H9 (cell line): ENCODE data around the gene TMEM135. TPM values are rescaled to one million over a fixed set of nuclear protein-coding genes. Genes with fewer than 3 reads are reported as not detected.

Source experiments
- DNase-seq: peaks from one replicate; pipeline ENCODE4 v3.0.0-alpha.2; 2017
- H2AFZ ChIP-seq: one replicate; pipeline ENCODE4 v1.6.1; 2013; ENCODE audit warnings: mild to moderate bottlenecking, low read length, control low read depth, moderate library complexity
- H2AK5ac ChIP-seq: 2 replicates; pipeline ENCODE4 v1.6.1; 2013; ENCODE audit warnings: low read length, control low read depth, mixed read lengths; ENCODE audit not compliant: insufficient read length
- H2BK120ac ChIP-seq: one replicate; pipeline ENCODE4 v1.6.1; 2013; ENCODE audit warnings: low read depth, mild to moderate bottlenecking, low read length, control low read depth, inconsistent platforms; ENCODE audit not compliant: poor library complexity, severe bottlenecking
- H2BK12ac ChIP-seq: 2 replicates; pipeline ENCODE4 v1.6.1; 2013; ENCODE audit warnings: low read length, control low read depth, mixed read lengths, low read depth; ENCODE audit not compliant: insufficient read length
- H2BK15ac ChIP-seq: 2 replicates; pipeline ENCODE4 v1.6.1; 2013; ENCODE audit warnings: low read depth, low read length, control low read depth
- H2BK20ac ChIP-seq: one replicate; pipeline ENCODE4 v1.6.1; 2013; ENCODE audit warnings: low read depth, mild to moderate bottlenecking, low read length, control low read depth, inconsistent platforms; ENCODE audit not compliant: poor library complexity, severe bottlenecking
- H2BK5ac ChIP-seq: 2 replicates; pipeline ENCODE4 v1.6.1; 2013; ENCODE audit warnings: low read length, control low read depth, mixed read lengths; ENCODE audit not compliant: insufficient read length
- H3K14ac ChIP-seq: 2 replicates; pipeline ENCODE4 v1.6.1; 2013; ENCODE audit warnings: low read length, control low read depth; ENCODE audit not compliant: insufficient read depth
- H3K18ac ChIP-seq: 2 replicates; pipeline ENCODE4 v1.6.1; 2013; ENCODE audit warnings: low read depth, mild to moderate bottlenecking, mixed read lengths, low read length, control low read depth; ENCODE audit not compliant: insufficient read length
- H3K23ac ChIP-seq: 2 replicates; pipeline ENCODE4 v1.6.1; 2013; ENCODE audit warnings: low read length, control low read depth, mixed read lengths, low read depth; ENCODE audit not compliant: insufficient read length
- H3K23me2 ChIP-seq: 2 replicates; pipeline ENCODE4 v1.6.1; 2013; ENCODE audit warnings: low read depth, mild to moderate bottlenecking, mixed read lengths, low read length, control low read depth; ENCODE audit not compliant: insufficient read length, poor library complexity, severe bottlenecking
- H3K27ac ChIP-seq: 2 replicates; pipeline ENCODE4 v1.5.1; 2013; ENCODE audit warnings: low read length, control low read depth, mixed read lengths, low read depth; ENCODE audit not compliant: insufficient read length
- H3K27me3 ChIP-seq: 2 replicates; pipeline ENCODE4 v1.6.1; 2013; ENCODE audit warnings: low read length, control low read depth, inconsistent platforms; ENCODE audit not compliant: insufficient read depth
- H3K4ac ChIP-seq: 2 replicates; pipeline ENCODE4 v1.6.1; 2013; ENCODE audit warnings: low read depth, mild to moderate bottlenecking, control low read depth, inconsistent platforms, low read length, moderate library complexity
- H3K4me1 ChIP-seq: 2 replicates; pipeline ENCODE4 v1.6.1; 2013; ENCODE audit warnings: low read length, control low read depth, inconsistent platforms; ENCODE audit not compliant: insufficient read depth
- H3K4me2 ChIP-seq: 2 replicates; pipeline ENCODE4 v1.6.1; 2013; ENCODE audit warnings: low read length, control low read depth, mixed read lengths; ENCODE audit not compliant: insufficient read length, insufficient read depth
- H3K56ac ChIP-seq: 2 replicates; pipeline ENCODE4 v1.6.1; 2013; ENCODE audit warnings: low read depth, mild to moderate bottlenecking, mixed read lengths, low read length, control low read depth; ENCODE audit not compliant: insufficient read length
- H3K79me1 ChIP-seq: 2 replicates; pipeline ENCODE4 v1.6.1; 2013; ENCODE audit warnings: low read depth, mild to moderate bottlenecking, moderate library complexity, low read length, control low read depth, inconsistent platforms; ENCODE audit not compliant: insufficient read depth, poor library complexity, severe bottlenecking
- H3K79me2 ChIP-seq: 2 replicates; pipeline ENCODE4 v1.6.1; 2013; ENCODE audit warnings: low read length, control low read depth, inconsistent platforms; ENCODE audit not compliant: insufficient read depth
- H3K9ac ChIP-seq: 2 replicates; pipeline ENCODE4 v1.6.1; 2013; ENCODE audit warnings: low read length, control low read depth, mixed read lengths; ENCODE audit not compliant: insufficient read length; ENCODE audit errors: extremely low read depth
- H3K9me3 ChIP-seq: one replicate; pipeline ENCODE4 v1.6.1; 2013; ENCODE audit warnings: low read depth, low read length, inconsistent platforms; ENCODE audit not compliant: control insufficient read depth
- H3T11ph ChIP-seq: one replicate; pipeline ENCODE4 v1.6.1; 2013; ENCODE audit warnings: mild to moderate bottlenecking, low read length, control low read depth, inconsistent platforms
- H4K20me1 ChIP-seq: one replicate; pipeline ENCODE4 v1.6.1; 2013; ENCODE audit not compliant: control insufficient read depth, insufficient read length, insufficient read depth
- H4K5ac ChIP-seq: 2 replicates; pipeline ENCODE4 v1.6.1; 2013; ENCODE audit warnings: low read depth, mild to moderate bottlenecking, mixed read lengths, low read length, control low read depth; ENCODE audit not compliant: insufficient read length
- H4K8ac ChIP-seq: replicated peaks from 2 replicates; pipeline ENCODE4 v1.6.1; 2013; ENCODE audit warnings: low read length, control low read depth, mixed read lengths, low read depth; ENCODE audit not compliant: insufficient read length
- H4K91ac ChIP-seq: 2 replicates; pipeline ENCODE4 v1.6.1; 2013; ENCODE audit warnings: low read depth, mild to moderate bottlenecking, moderate library complexity, mixed read lengths, low read length, control low read depth; ENCODE audit not compliant: insufficient read length
- H3K27ac Mint-ChIP-seq, 3 experiments: 2 replicates in 2 of 3; 3 replicates in 1 of 3; pipeline ENCODE4 v1.8.0; 2020 to 2021; ENCODE audit warnings: mixed read lengths in 3 of 3, mild to moderate bottlenecking in 1 of 3, moderate library complexity in 1 of 3
- H3K27me3 Mint-ChIP-seq: 2 replicates; pipeline ENCODE4 v1.8.0; 2021; ENCODE audit warnings: low read depth, mild to moderate bottlenecking, moderate library complexity, mixed read lengths
- H3K36me3 Mint-ChIP-seq, 3 experiments: 2 replicates in 2 of 3; 3 replicates in 1 of 3; pipeline ENCODE4 v1.8.0; 2020 to 2021; ENCODE audit warnings: low read depth in 3 of 3, mixed read lengths in 3 of 3; ENCODE audit not compliant: insufficient read depth in 1 of 3
- H3K4me1 Mint-ChIP-seq, 2 experiments: 2 replicates each; pipeline ENCODE4 v1.8.0; 2020; ENCODE audit warnings: mixed read lengths in 2 of 2
- H3K4me3 Mint-ChIP-seq, 2 experiments: 2 replicates in 1 of 2; 3 replicates in 1 of 2; pipeline ENCODE4 v1.8.0; 2020 to 2021; ENCODE audit warnings: mild to moderate bottlenecking in 2 of 2, mixed read lengths in 2 of 2, moderate library complexity in 1 of 2
- H3K9me3 Mint-ChIP-seq, 2 experiments: 2 replicates in 1 of 2; 3 replicates in 1 of 2; pipeline ENCODE4 v1.8.0; 2020; ENCODE audit warnings: mild to moderate bottlenecking in 2 of 2, mixed read lengths in 2 of 2, moderate library complexity in 1 of 2
- WGBS: extraction: QIAGEN DNeasy Blood & Tissue Kit; methylation state at CpG from one replicate; pipeline ENCODE4 v1.1.7; 2013; ENCODE audit warnings: missing lambda C conversion rate, low lambda C conversion rate, mixed read lengths; ENCODE audit not compliant: insufficient read length; ENCODE audit errors: extremely low coverage; 5-methylcytosine and 5-hydroxymethylcytosine counted together
- total RNA-seq: library from RNA; stranded (reverse); gene quantifications from 2 replicates; pipeline ENCODE4 v1.2.1, GENCODE V29; 2021
- TF ChIP-seq, protein P1 (sequence below): fragments of 200-600 bp; sonication (generic); conservative IDR thresholded peaks from 3 replicates; pipeline ENCODE4 v1.8.0; 2021; ENCODE audit warnings: antibody characterized with exemption, mild to moderate bottlenecking

Gene TMEM135
- total RNA-seq, 1 experiment from 2014 or later: 25.2 TPM

DNA sequence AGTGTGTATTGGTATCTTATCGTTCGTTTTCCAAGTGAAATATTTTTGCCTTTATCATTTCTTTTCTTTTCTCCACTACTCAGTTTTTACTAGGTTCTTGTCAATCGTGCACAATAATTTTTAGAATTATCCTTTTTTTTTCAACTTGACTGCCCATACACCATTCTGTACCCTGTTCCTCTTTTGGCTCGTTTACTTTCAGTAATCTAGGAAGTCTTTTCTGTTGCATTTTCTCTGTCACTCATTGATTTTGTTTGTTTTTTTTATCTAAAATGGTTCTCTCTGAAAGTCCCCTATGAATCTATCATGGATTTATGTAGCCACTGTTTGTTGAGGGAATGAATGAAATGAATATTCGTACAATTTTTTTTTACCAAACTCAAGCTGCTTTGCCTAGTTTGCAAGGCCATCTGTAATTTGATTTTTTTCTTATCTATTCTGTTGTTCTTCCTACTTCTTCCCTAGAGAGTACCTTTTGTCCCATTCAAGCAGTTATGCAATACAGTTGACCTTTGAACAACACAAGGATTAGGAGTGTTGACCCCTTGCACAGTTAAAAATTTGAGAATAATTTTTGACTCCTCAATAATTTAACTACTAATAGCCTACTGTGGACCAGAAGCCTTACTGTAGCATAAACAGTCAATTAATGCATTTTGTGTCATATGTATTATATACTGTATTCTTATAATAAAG, 166.3 kb downstream of the TMEM135 start:
- Histone ChIP-seq H4K91ac (no peak overlapping the region), H3K9me3 (no peaks in the 10 kb centered on the region), H3K4me1 (no peaks in the 10 kb centered on the region), H3K27ac (no peak overlapping the region), H2BK120ac (no peak overlapping the region), H2BK15ac (no peak overlapping the region), H4K8ac (no peak overlapping the region), H3K4ac (no peak overlapping the region), H3K9ac (no peak overlapping the region), H2AK5ac (no peak overlapping the region), H3T11ph (no peak overlapping the region), H3K79me1 (no peaks in the 10 kb centered on the region), H3K79me2 (no peaks in the 10 kb centered on the region), H4K20me1 (no peaks in the 10 kb centered on the region), H2BK12ac (no peak overlapping the region), H3K14ac (no peak overlapping the region), H2BK5ac (no peak overlapping the region), H2BK20ac (no peak overlapping the region), H4K5ac (no peak overlapping the region), H3K18ac (no peak overlapping the region), H3K27me3 (no peaks in the 10 kb centered on the region), H3K23me2 (no peaks in the 10 kb centered on the region), H3K56ac (no peak overlapping the region), H2AFZ (no peak overlapping the region), H3K23ac (no peak overlapping the region), H3K4me2 (no peak overlapping the region)
- DNase-seq: no peak
- no peaks in the 10 kb centered on the region for H3K4me1 Mint-ChIP-seq
- no peak overlapping the region for H3K4me3 Mint-ChIP-seq
- no peak overlapping the region for H3K27ac Mint-ChIP-seq
- H3K36me3 Mint-ChIP-seq: peaks cover 0 to 4% (median 3%) of the 10 kb centered on the region in 3 experiments; a peak in 1 of 7 replicates
- no CpG with 5 or more reads among the region's 5 CpGs for WGBS
- H3K27me3 Mint-ChIP-seq: no peaks in the 10 kb centered on the region
- TF ChIP-seq, protein P1, sequence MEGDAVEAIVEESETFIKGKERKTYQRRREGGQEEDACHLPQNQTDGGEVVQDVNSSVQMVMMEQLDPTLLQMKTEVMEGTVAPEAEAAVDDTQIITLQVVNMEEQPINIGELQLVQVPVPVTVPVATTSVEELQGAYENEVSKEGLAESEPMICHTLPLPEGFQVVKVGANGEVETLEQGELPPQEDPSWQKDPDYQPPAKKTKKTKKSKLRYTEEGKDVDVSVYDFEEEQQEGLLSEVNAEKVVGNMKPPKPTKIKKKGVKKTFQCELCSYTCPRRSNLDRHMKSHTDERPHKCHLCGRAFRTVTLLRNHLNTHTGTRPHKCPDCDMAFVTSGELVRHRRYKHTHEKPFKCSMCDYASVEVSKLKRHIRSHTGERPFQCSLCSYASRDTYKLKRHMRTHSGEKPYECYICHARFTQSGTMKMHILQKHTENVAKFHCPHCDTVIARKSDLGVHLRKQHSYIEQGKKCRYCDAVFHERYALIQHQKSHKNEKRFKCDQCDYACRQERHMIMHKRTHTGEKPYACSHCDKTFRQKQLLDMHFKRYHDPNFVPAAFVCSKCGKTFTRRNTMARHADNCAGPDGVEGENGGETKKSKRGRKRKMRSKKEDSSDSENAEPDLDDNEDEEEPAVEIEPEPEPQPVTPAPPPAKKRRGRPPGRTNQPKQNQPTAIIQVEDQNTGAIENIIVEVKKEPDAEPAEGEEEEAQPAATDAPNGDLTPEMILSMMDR: no peak
- H3K9me3 Mint-ChIP-seq: no peaks in the 10 kb centered on the region; a peak in 1 of 5 replicates
